DND-41 (cell line): ENCODE results near the gene TFAP2A.

Source experiments
- EZH2 ChIP-seq: IDR thresholded peaks from 3 replicates; pipeline ENCODE4 v1.6.1; 2012; ENCODE audit warnings: borderline replicate concordance, low read depth, mild to moderate bottlenecking, moderate library complexity, low read length, inconsistent platforms; ENCODE audit not compliant: severe bottlenecking
- TF ChIP-seq, protein P1 (sequence below): IDR thresholded peaks from 2 replicates; pipeline ENCODE4 v1.5.1; 2012; ENCODE audit warnings: borderline replicate concordance, low read length, moderate library complexity, mild to moderate bottlenecking; ENCODE audit not compliant: poor library complexity, severe bottlenecking; ENCODE audit errors: extremely low read depth

DNA sequence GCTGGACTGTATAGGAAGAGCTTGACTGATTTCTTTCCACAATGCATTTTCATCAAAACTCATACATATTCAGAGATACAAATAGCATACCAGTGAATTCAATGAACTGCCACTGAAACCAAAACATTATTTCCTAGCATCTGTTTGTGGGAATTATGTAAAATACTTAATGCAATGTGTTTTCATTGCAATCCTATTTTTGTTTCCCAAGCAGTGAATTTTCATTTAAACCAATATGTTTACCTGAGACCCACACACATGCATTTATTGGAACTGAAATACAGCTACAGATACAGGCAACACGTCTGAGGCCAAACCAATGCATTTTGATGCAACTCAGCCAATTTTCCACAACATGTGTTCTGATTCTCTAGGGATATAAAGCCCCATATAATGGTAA lies 33.2 kb upstream of the TFAP2A start:
- TF ChIP-seq, protein P1, sequence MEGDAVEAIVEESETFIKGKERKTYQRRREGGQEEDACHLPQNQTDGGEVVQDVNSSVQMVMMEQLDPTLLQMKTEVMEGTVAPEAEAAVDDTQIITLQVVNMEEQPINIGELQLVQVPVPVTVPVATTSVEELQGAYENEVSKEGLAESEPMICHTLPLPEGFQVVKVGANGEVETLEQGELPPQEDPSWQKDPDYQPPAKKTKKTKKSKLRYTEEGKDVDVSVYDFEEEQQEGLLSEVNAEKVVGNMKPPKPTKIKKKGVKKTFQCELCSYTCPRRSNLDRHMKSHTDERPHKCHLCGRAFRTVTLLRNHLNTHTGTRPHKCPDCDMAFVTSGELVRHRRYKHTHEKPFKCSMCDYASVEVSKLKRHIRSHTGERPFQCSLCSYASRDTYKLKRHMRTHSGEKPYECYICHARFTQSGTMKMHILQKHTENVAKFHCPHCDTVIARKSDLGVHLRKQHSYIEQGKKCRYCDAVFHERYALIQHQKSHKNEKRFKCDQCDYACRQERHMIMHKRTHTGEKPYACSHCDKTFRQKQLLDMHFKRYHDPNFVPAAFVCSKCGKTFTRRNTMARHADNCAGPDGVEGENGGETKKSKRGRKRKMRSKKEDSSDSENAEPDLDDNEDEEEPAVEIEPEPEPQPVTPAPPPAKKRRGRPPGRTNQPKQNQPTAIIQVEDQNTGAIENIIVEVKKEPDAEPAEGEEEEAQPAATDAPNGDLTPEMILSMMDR = no peak
- no peak for TF ChIP-seq EZH2
